GM19099 (cell line): ENCODE data around the gene INPP5E.

ENCODE experiments used
- POLR2A ChIP-seq: IDR thresholded peaks from 3 replicates; pipeline ENCODE4 v1.6.1; 2011; ENCODE audit warnings: low read depth; ENCODE audit not compliant: insufficient read length; ENCODE audit errors: extremely low read depth

INPP5E gene

DNA sequence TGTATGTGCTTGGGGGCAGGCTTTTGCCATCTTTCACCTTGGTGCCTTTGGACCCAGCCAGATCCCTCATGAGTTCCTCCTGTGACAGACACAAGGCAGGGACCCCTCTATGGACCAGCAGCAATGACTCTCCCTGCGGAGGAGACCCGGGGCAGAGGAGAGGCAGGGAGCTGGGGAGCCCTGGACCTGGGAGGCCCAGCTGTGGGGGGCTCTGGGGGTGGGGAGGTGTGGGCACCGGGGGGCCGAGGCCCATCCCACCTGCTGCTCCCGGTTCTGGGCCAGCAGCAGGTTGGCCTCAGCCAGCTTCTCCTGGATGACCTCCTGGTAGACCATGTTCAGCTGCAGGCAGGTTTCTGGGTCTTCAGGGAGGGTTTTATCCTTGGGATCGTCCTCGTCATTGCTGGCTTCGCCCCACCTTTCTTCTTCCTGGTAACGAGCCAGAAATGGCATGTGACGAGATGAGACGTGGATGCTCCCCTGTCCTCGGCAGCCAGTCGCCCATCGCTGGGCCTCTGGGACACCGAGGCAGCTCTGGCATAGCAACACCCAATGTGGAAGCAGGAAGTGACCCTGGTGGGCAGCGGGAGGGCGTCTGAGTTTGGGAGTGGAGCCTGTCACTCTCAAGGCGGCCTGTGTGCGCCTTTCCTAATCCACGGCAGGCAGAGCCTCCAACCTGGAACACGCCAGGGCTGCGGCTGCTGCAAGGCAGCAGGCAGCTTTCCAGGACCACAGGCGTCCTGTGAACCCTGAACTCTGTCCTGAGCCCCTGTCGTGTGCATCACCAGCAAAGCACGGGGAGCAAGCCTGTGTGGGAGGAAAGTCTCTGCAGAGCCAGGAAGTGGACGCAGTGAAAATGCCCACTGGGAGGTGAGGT is 44.1 kb downstream of the INPP5E start:
- TF ChIP-seq POLR2A, result no peak

GRCh38 chr9:136395020-136395340 is 44.7 kb downstream of the INPP5E start:
- TF ChIP-seq POLR2A, result no peak

- no peak for TF ChIP-seq POLR2A
Observed at GRCh38 chr9:136394312-136395019, 45.2 kb downstream of the INPP5E start.

DNA sequence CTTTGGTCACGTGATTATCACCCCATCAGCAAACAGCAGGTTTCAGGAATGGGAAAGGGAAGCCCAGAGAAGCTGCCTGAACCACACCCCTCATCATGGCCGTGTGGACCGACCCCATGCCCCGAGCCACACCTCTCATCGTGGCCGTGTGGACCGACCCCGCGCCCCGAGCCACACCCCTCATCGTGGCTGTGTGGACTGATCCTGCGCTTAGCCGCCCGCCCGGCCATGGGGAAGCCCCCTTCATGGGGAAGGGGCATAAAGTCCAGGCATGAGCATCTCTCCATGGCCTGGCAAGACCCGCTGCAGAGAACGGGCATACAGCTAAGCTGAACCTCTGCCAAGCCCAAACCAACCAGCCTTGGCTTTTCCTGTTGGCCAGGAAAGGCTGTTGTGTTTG is 46.1 kb downstream of the INPP5E start:
- TF ChIP-seq POLR2A, result no peak

DNA sequence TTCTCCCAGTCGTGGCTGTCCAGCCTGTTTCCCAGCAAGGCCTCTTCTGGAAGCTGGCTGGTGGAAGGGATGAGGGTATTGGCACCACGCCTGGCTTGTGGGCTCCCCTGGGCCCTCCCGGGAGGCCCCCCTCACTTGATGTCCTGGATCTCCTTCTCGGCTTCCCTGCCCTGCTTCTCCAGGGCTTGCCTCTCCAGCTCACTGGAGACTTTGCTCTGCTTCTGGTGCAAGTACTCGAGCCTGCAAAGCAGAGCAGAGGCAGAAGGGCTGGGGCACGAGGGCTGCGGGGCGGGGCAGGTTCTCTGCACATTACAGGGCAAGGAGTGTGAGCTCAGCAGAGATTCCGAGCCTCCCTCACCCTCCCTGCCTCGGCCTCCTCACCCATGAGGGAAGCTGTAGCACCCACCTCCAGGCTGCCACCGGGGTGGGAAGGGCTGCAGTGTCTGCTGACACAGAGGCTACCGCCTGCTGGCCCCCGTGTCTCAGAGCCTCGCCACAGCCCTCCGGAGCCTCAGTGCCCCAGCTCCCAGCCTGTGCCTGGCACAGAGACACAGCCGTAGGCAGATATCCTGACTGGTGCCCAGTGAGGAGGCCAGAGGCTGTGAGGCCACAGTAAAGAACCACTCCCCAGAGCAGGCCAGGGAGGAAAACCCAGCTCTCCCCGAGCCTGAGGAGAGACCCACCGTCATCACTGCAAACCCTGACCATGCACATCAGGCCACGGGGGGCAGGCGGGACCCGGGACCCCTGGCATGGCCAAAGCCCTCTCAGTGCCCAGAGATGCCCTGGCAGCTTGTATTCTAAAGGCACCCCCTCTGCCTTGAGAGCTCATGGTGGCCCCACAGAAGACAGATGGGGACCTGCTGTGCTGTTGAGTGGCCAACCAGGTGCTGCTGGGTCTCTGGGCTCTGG is 46.9 kb downstream of the INPP5E start:
- no peak for TF ChIP-seq POLR2A

GRCh38 chr9:136391737-136392537 is 47.7 kb downstream of the INPP5E start:
- TF ChIP-seq POLR2A, result no peak

DNA sequence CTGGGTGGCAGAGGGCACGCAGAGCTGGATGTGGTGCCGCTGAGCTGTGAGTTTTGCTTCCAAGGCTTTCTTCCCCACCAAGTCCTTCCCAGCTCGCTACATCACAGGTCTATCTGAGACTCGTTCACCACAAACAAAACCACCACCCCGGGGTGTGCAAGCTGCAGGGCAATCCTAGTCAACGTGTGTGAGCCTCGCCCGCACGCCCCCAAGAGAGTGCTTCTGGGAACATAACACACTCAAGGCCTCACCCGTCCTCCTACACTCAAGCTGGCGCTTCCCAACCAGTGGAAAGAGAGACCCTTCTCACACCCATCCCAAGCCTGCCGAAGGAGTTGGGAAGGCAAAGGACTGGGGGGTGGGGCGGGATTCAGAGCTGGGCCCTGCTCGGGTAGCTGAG is 50.2 kb downstream of the INPP5E start:
- no peak for TF ChIP-seq POLR2A

DNA sequence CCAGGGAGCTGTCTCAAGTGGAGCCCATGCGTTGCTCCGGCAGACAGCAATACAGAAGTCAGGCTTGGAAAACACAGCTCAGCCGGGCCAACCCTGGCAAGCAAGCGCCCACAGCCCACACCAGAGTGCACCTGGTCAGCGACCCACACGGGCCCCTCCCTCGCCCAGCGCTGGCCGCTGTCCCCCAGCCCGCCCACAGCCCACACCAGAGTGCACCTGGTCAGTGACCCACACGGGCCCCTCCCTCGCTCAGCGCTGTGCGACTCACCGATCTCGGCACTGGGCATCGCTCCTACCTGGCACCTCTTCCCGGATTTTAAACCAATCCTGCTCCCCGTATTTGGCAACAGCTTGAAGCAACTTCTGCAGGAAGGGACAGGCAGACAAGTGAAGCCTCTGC is 52.4 kb downstream of the INPP5E start:
- no peak for TF ChIP-seq POLR2A

DNA sequence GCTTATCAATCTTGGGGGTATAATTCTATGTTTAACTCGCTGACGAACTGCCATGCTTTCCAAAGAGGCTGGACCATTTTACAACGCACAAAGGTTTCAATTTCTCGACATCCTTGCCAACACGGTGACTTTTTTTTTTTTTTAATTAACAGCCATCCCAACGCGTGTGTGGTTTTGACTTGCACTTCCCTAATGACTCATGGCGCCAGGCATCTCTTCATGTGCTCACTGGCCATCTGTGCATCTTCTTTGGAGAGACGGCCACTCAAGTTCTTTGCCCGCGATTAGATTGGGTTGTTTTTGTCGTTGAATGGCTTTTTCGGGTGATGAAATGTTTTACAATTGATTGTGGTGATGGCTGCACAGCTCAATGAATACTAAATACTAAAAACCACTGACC is 53.6 kb downstream of the INPP5E start:
- no peak for TF ChIP-seq POLR2A

DNA sequence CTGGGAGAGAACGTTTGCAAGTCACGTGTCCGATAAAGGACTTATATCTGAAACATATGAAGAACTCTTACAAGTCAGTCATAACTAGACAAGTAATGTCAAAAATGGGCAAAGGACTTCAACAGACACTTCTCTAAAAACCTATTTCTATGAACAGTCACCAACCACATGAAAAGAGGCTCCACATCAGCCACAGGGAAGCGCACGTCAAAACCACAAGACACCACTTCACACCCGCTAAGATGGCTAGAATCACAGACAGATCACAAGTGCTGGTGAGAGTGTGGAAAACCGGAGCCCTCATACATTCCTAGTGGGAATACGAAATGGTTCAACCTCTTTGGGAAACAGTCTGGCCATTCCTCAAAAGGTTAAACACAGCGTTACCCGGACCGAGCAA is 54.6 kb downstream of the INPP5E start:
- TF ChIP-seq POLR2A, result no peak

DNA sequence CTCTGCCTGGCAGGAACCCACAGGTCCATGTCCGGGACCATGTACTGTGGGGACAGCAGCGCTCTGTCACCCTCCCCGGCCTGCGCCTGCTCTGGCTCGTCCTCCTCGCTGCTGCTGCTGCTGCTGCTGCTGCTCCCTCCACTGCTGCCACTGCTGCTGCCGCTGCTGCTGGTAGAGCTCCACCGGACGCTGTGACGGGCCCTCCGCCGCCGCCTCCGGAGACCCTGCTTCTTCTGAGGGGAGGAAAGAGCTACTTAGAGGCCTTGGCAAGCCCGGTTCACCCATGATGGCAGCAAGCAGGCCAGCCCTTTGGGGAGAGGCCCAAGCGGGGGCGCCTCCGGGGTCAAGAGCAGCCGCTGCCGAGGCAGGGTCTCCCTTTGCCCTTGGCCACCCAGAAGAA is 56.2 kb downstream of the INPP5E start:
- no peak for TF ChIP-seq POLR2A

DNA sequence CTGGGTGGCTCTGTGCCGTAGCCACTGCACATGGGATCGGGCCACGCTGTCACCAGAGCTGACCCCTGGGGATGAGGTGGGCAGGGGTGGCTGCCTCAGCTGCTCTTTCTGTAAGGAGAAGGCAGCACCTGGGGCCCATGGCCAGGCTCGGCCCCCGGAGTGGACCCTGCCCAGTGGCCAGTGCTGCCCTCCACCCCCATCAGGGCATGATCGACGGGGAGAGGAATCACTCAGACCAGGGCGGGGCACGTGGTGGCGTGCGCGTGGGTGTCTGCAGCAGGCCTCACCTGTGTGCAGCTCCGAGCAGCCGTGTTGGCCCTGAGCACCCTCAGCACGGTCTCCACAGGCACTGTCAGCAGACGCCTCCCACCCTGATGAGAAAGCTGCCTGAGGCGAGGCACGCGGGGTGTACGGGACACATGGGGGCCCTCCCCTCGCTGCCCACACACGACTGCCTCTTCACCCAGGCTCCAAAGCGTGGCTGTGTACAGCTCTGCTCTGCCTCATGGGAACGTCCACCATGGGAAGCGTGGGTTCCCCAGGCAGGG is 57.6 kb downstream of the INPP5E start:
- no peak for TF ChIP-seq POLR2A

GRCh38 chr9:136381311-136381710 is 58.3 kb downstream of the INPP5E start:
- TF ChIP-seq POLR2A, result no peak

GRCh38 chr9:136380381-136380780 is 59.3 kb downstream of the INPP5E start:
- no peak for TF ChIP-seq POLR2A
